C4-2B (cell line): ENCODE results near the gene ALPL.

Experiments
- H3K27ac ChIP-seq: fragments of 450-650 bp; 2 replicates; pipeline ENCODE4 v1.5.1; 2017
- CTCF ChIP-seq: fragments of 450-650 bp; conservative IDR thresholded peaks from 2 replicates; pipeline ENCODE4 v1.5.1; 2017; ENCODE audit warnings: mild to moderate bottlenecking
- ZFX ChIP-seq: fragments of 450-650 bp; IDR thresholded peaks from 2 replicates; pipeline ENCODE4 v1.6.1; 2017

The ALPL gene

GRCh38 chr1:21534146-21534545 is 24.9 kb downstream of the ALPL start:
- no peak for TF ChIP-seq ZFX
- no peak for TF ChIP-seq CTCF
- H3K27ac ChIP-seq = no peak overlapping the region

GRCh38 chr1:21534674-21535378 is 25.6 kb downstream of the ALPL start:
- no peak overlapping the region for H3K27ac ChIP-seq
- TF ChIP-seq ZFX = no peak
- peak; percentile 66 for TF ChIP-seq CTCF

- no peak for TF ChIP-seq CTCF
- TF ChIP-seq ZFX = no peak
- H3K27ac ChIP-seq = no peak overlapping the region
Observed at GRCh38 chr1:21536218-21536617, 27.0 kb downstream of the ALPL start.

- no peak overlapping the region for H3K27ac ChIP-seq
- TF ChIP-seq ZFX (no peak), CTCF (no peak)
Observed at GRCh38 chr1:21537511-21537931, 28.3 kb downstream of the ALPL start.

GRCh38 chr1:21537932-21538630 is 28.9 kb downstream of the ALPL start:
- no peak overlapping the region for H3K27ac ChIP-seq
- no peak for TF ChIP-seq ZFX
- no peak for TF ChIP-seq CTCF

- no peak overlapping the region for H3K27ac ChIP-seq
- TF ChIP-seq CTCF (no peak; the same call in 1 of the 2 replicates), ZFX (no peak)
Observed at GRCh38 chr1:21539933-21540332, 30.7 kb downstream of the ALPL start.

GRCh38 chr1:21541329-21541728 is 32.1 kb downstream of the ALPL start:
- H3K27ac ChIP-seq = no peak overlapping the region
- no peak for TF ChIP-seq ZFX
- no peak for TF ChIP-seq CTCF
